Esophagus muscularis mucosa (tissue), 4 donors: ENCODE measurements around the gene SAP25.

Experiments used
- EP300 ChIP-seq: sonication (generic); formaldehyde crosslinking; IDR thresholded peaks from one replicate; pipeline ENCODE4 v1.6.1; 2017; ENCODE audit warnings: antibody characterized with exemption
- POLR2A ChIP-seq: fragments of 450-650 bp; IDR thresholded peaks from one replicate; pipeline ENCODE4 v1.6.1; 2017; ENCODE audit warnings: antibody characterized with exemption, moderate library complexity, mild to moderate bottlenecking, low read depth
- POLR2AphosphoS5 ChIP-seq, 2 donors: sonication (generic); formaldehyde crosslinking; IDR thresholded peaks; one replicate each; pipeline ENCODE4 v1.6.1; 2017; ENCODE audit warnings: antibody characterized with exemption in 2 of 2
- TF ChIP-seq, protein P1 (sequence below), 3 experiments: fragments of 200-600 bp in 2 of 3; fragments of 450-650 bp in 1 of 3; sonication (generic) in 2 of 3; IDR thresholded peaks; one replicate each; pipeline ENCODE4 v1.5.1; 2017 to 2019; ENCODE audit warnings: antibody characterized with exemption in 3 of 3, mild to moderate bottlenecking in 2 of 3, moderate library complexity in 1 of 3

GRCh38 chr7:100603726-100604027 is 30.0 kb upstream of the SAP25 start:
- TF ChIP-seq, protein P1, sequence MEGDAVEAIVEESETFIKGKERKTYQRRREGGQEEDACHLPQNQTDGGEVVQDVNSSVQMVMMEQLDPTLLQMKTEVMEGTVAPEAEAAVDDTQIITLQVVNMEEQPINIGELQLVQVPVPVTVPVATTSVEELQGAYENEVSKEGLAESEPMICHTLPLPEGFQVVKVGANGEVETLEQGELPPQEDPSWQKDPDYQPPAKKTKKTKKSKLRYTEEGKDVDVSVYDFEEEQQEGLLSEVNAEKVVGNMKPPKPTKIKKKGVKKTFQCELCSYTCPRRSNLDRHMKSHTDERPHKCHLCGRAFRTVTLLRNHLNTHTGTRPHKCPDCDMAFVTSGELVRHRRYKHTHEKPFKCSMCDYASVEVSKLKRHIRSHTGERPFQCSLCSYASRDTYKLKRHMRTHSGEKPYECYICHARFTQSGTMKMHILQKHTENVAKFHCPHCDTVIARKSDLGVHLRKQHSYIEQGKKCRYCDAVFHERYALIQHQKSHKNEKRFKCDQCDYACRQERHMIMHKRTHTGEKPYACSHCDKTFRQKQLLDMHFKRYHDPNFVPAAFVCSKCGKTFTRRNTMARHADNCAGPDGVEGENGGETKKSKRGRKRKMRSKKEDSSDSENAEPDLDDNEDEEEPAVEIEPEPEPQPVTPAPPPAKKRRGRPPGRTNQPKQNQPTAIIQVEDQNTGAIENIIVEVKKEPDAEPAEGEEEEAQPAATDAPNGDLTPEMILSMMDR (IDR thresholded peaks at IDR 0.05) = no peak
- TF ChIP-seq POLR2A (no peak), POLR2AphosphoS5 (IDR thresholded peaks at IDR 0.05) (no peak), EP300 (no peak)
